HG03025 (cell line): ENCODE results near the gene SEMA3B.
A peak's percentile ranks its signal among the peaks of the same experiment; 100 is the strongest.
"Not testable (repeated sequence)": the region's sequence is repeated elsewhere in the genome, so short reads cannot be mapped to it uniquely, and the experiment has no call there.

Experiments
- ATAC-seq: cut with Tn5 transposase; IDR thresholded peaks from one replicate; pipeline ENCODE4 v1.9.1; 2021; ENCODE audit warnings: mild to moderate bottlenecking, moderate library complexity; ENCODE audit not compliant: unreplicated experiment, low FRiP score

The SEMA3B gene

GRCh38 chr3:50303013-50303815 is 34.3 kb downstream of the SEMA3B start, which contains the start of gene HYAL1:
HYAL1 (minus strand) TSS chr3:50303574; CDS start chr3:50302956, 618 bp downstream.
- no peak for ATAC-seq

- no peak for ATAC-seq
Measured at GRCh38 chr3:50304601-50305000, 35.7 kb downstream of the SEMA3B start.

- not testable (repeated sequence) for ATAC-seq
Measured at GRCh38 chr3:50312041-50312440, 43.1 kb downstream of the SEMA3B start.

- no peak for ATAC-seq
Measured at GRCh38 chr3:50314342-50314741, 45.4 kb downstream of the SEMA3B start.

- no peak for ATAC-seq
Measured at GRCh38 chr3:50314816-50315215, 45.9 kb downstream of the SEMA3B start.

- ATAC-seq = no peak
Measured at GRCh38 chr3:50316657-50317242, 47.8 kb downstream of the SEMA3B start.

- no peak for ATAC-seq
Measured at GRCh38 chr3:50317300-50317699, 48.4 kb downstream of the SEMA3B start.

- ATAC-seq = no peak
Measured at GRCh38 chr3:50318163-50318562, 49.2 kb downstream of the SEMA3B start.

GRCh38 chr3:50318615-50319014 is 49.7 kb downstream of the SEMA3B start:
- no peak for ATAC-seq

GRCh38 chr3:50319181-50319893 is 50.4 kb downstream of the SEMA3B start:
- ATAC-seq = no peak

GRCh38 chr3:50319894-50320625 is 51.1 kb downstream of the SEMA3B start:
- ATAC-seq = no peak

- peak; percentile 49 for ATAC-seq
Measured at GRCh38 chr3:50320853-50321335, 51.9 kb downstream of the SEMA3B start.

- ATAC-seq = peak; percentile 74
Measured at GRCh38 chr3:50321336-50322114, 52.6 kb downstream of the SEMA3B start.

- ATAC-seq = no peak
Measured at GRCh38 chr3:50322115-50322385, 53.1 kb downstream of the SEMA3B start.

GRCh38 chr3:50322386-50323091 is 53.6 kb downstream of the SEMA3B start, which contains the start of gene HYAL2:
HYAL2 (minus strand) TSS chr3:50322745; CDS start chr3:50320489, 2,256 bp downstream.
- ATAC-seq = no peak

GRCh38 chr3:50323092-50323600 is 54.2 kb downstream of the SEMA3B start:
- no peak for ATAC-seq

GRCh38 chr3:50323614-50324199 is 54.8 kb downstream of the SEMA3B start:
- no peak for ATAC-seq

- ATAC-seq = no peak
Measured at GRCh38 chr3:50324351-50325112, 55.6 kb downstream of the SEMA3B start.
